Measurements from ENCODE around the gene WFS1. TPM values are rescaled to one million over a fixed set of nuclear protein-coding genes. Genes with fewer than 3 reads are reported as not detected.

The WFS1 gene
- total and polyA plus RNA-seq, 9 of the 15 experiments (the other 6 are each of a cell fraction or from before 2014, with no cell fraction given): 0.01 to 0.29 (median 0.03) TPM; not detected in 5

DNA sequence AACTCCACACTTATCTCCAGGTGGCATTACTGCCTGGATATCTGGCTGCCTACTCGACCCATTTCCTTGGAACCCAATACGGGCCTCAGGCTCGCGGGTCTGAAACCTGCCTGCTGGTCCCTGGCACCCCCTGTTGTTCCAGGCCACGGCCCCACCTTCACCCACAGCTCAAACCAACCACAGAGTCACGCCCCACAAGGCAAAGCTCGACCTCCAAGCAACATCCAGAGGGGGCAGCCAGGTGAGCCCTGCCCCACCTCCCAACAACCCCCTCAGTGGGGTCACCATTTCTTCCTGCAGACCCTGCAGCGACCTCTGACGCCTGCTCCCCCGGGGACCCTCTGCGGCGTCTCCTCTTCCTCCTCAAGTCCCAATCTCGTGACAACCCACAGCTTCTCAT lies 76.2 kb downstream of the WFS1 start:
- Histone ChIP-seq H3K79me2 (ENCODE audit: control insufficient read depth, insufficient read depth, low read length) (no peaks in the 10 kb centered on the region), H3K4me1 (replicated peaks in 1 of 2; ENCODE audit: control insufficient read depth in 2 of 2, insufficient read depth in 2 of 2, low read length in 2 of 2) (no peaks in the 10 kb centered on the region; a peak in 1 of 5 replicates), H3K36me3 (ENCODE audit: control insufficient read depth, insufficient read depth, low read length) (no peaks in the 10 kb centered on the region), H3K9me1 (ENCODE audit: control insufficient read depth, insufficient read depth, low read length) (no peaks in the 10 kb centered on the region), H3K4me3 (no peak overlapping the region), H2AFZ (ENCODE audit: low read depth, low read length) (no peak overlapping the region), H3K4me2 (ENCODE audit: insufficient read depth, low read length) (no peak overlapping the region), H3K9me3 (replicated peaks; ENCODE audit: control insufficient read depth, insufficient read depth, low read depth, low read length) (no peaks in the 10 kb centered on the region), H4K20me1 (replicated peaks; ENCODE audit: control insufficient read depth, insufficient read depth, low read length) (peaks cover 7% of the 10 kb centered on the region), H3K27me3 (ENCODE audit: control insufficient read depth in 2 of 2, insufficient read depth in 2 of 2, low read length in 2 of 2) (peaks cover 2 to 59% of the 10 kb centered on the region in 2 experiments; a peak in 3 of 5 replicates), H3K9ac (ENCODE audit: insufficient read depth in 1 of 2, low read depth in 2 of 2, low read length in 2 of 2) (no peak overlapping the region), H3K27ac (ENCODE audit: extremely low read depth, low read depth, low read length) (no peak overlapping the region)
- CTCF ChIA-PET (ENCODE audit: low intra/inter-chr PET ratio): no interaction called here
- DNase-seq (ENCODE audit: extremely low read depth in 1 of 4, low spot score in 3 of 4): no peak
- no peak for TF ChIP-seq ZNF263 (CRISPR knock-in tag; IDR thresholded peaks at IDR 0.05; ENCODE audit: borderline replicate concordance)
- TF ChIP-seq, protein P1, sequence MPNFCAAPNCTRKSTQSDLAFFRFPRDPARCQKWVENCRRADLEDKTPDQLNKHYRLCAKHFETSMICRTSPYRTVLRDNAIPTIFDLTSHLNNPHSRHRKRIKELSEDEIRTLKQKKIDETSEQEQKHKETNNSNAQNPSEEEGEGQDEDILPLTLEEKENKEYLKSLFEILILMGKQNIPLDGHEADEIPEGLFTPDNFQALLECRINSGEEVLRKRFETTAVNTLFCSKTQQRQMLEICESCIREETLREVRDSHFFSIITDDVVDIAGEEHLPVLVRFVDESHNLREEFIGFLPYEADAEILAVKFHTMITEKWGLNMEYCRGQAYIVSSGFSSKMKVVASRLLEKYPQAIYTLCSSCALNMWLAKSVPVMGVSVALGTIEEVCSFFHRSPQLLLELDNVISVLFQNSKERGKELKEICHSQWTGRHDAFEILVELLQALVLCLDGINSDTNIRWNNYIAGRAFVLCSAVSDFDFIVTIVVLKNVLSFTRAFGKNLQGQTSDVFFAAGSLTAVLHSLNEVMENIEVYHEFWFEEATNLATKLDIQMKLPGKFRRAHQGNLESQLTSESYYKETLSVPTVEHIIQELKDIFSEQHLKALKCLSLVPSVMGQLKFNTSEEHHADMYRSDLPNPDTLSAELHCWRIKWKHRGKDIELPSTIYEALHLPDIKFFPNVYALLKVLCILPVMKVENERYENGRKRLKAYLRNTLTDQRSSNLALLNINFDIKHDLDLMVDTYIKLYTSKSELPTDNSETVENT (CRISPR knock-in tag; IDR thresholded peaks at IDR 0.05): no peak
- TF ChIP-seq NR2F6 (CRISPR knock-in tag; IDR thresholded peaks at IDR 0.05): no peak
- TF ChIP-seq KDM1A (IDR thresholded peaks at IDR 0.05): no peak
- TF ChIP-seq ETV1 (tag; conservative IDR thresholded peaks at IDR 0.05; ENCODE audit: low read depth): no peak
- no peak for TF ChIP-seq BMI1 (IDR thresholded peaks at IDR 0.05; ENCODE audit: low read length)
- TF ChIP-seq KDM2B (CRISPR knock-in tag; IDR thresholded peaks at IDR 0.05): no peak
- no peak for TF ChIP-seq ZNF76 (CRISPR knock-in tag; IDR thresholded peaks at IDR 0.05; ENCODE audit: borderline replicate concordance)
- TF ChIP-seq, protein P2, sequence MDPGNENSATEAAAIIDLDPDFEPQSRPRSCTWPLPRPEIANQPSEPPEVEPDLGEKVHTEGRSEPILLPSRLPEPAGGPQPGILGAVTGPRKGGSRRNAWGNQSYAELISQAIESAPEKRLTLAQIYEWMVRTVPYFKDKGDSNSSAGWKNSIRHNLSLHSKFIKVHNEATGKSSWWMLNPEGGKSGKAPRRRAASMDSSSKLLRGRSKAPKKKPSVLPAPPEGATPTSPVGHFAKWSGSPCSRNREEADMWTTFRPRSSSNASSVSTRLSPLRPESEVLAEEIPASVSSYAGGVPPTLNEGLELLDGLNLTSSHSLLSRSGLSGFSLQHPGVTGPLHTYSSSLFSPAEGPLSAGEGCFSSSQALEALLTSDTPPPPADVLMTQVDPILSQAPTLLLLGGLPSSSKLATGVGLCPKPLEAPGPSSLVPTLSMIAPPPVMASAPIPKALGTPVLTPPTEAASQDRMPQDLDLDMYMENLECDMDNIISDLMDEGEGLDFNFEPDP (CRISPR knock-in tag; IDR thresholded peaks at IDR 0.05): no peak
- no peak for TF ChIP-seq SMARCA4 (IDR thresholded peaks at IDR 0.05)
- no peak for TF ChIP-seq TARDBP (IDR thresholded peaks at IDR 0.05)
- no peak for TF ChIP-seq JUNB (CRISPR knock-in tag; conservative IDR thresholded peaks at IDR 0.05)
- no peak for TF ChIP-seq SRSF3 (IDR thresholded peaks at IDR 0.05; ENCODE audit: insufficient read depth, low read length)
- no peak for TF ChIP-seq TAF7 (tag; IDR thresholded peaks at IDR 0.05)
- no peak for TF ChIP-seq TAF1 (IDR thresholded peaks at IDR 0.05; ENCODE audit: control insufficient read depth, extremely low read depth, insufficient read depth, low read length, severe bottlenecking)
- in situ Hi-C loops (cut with MboI): no loop called here
- 0% methylated on average over 9 of the region's 13 CpGs for WGBS (ENCODE audit: insufficient coverage, low coverage, missing lambda C conversion rate)
- POLR2A ChIA-PET: interaction anchor here (0.7 kb wide), 1 partner anchor 70 kb away, joined by 3 read pairs; no protein-coding TSS in a partner anchor
- ATAC-seq: no peak
- intact Hi-C loops (cut with micrococcal nuclease): no loop called here
- BruUV-seq (replicated peaks): no TSS peak
- no peak for FAIRE-seq

Data from K562 (cell line).